Measurements from ENCODE around the gene TRIM44. TPM values are rescaled to one million over a fixed set of nuclear protein-coding genes. Genes with fewer than 3 reads are reported as not detected.
"Not testable (repeated sequence)": the region's sequence is repeated elsewhere in the genome, so short reads cannot be mapped to it uniquely, and the experiment has no call there.

The TRIM44 gene
- total RNA-seq, 3 donors from 2014 or later: 31.2 to 47.0 (median 33.1) TPM

DNA sequence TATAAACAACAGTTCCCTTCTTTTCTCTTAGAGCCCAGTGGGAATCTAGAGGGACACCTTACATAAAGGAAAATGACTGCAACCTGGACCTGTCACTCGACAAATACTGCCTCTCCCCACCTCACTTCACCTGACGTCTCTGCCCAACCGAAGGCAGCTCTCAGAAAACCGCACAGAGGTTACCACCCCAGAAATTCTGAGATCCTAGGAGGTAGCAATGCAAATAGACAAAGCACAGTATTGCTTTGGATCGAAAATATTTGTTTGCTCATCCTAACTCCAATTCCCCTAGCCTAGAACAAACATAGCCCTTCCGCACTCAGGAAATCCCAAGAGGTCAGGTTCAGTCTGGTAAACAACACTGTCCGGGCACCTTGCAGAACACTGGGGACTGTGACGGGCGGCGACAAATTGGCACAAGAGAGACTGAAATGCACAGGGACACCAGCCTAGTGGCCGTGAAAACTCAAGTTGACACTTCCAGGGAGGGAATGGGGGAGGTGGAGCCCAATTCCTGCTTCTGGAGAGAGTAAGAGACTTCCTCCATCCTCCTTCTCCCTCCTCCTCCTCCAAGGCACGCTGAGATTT lies 420 bp upstream of the TRIM44 start:
- Histone ChIP-seq H3K36me3 (no peaks in the 10 kb centered on the region), H3K9me3 (peaks cover 0 to 22% of the 10 kb centered on the region in 2 donors), H3K4me1 (peaks cover 0 to 7% of the 10 kb centered on the region in 2 donors), H3K4me3 (peak overlapping the region; percentile 71 to 99 (median 75)), H3K27ac (peak overlapping the region; percentile 96 to 99), H3K27me3 (no peaks in the 10 kb centered on the region)
- TF ChIP-seq POLR2AphosphoS5 (IDR thresholded peaks at IDR 0.05): peak in 1 of 3 donors; percentile 10
- no peak for TF ChIP-seq POLR2A (IDR thresholded peaks at IDR 0.05)
- TF ChIP-seq CTCF (IDR thresholded peaks at IDR 0.05): no peak
- DNase-seq (ENCODE audit: low spot score in 2 of 2): peak in 1 of 2 donors; percentile 70
- intact Hi-C loops (cut with DNase I; ENCODE audit: low total_unique reads): no loop called here

- Histone ChIP-seq H3K27me3 (no peaks in the 10 kb centered on the region), H3K27ac (peak overlapping the region; percentile 96 to 99), H3K9me3 (peaks cover 4 to 22% of the 10 kb centered on the region in 2 donors), H3K4me3 (peak overlapping the region; percentile 71 to 99 (median 75)), H3K4me1 (peaks cover 0 to 7% of the 10 kb centered on the region in 2 donors), H3K36me3 (no peaks in the 10 kb centered on the region)
- DNase-seq (ENCODE audit: low spot score in 2 of 2): no peak
- no peak for TF ChIP-seq POLR2AphosphoS5 (IDR thresholded peaks at IDR 0.05)
- TF ChIP-seq CTCF (IDR thresholded peaks at IDR 0.05): no peak
- TF ChIP-seq POLR2A (IDR thresholded peaks at IDR 0.05): no peak
- intact Hi-C loops (cut with DNase I; ENCODE audit: low total_unique reads): no loop called here
Observed at GRCh38 chr11:35663408-35663702, 780 bp downstream of the TRIM44 start.

DNA sequence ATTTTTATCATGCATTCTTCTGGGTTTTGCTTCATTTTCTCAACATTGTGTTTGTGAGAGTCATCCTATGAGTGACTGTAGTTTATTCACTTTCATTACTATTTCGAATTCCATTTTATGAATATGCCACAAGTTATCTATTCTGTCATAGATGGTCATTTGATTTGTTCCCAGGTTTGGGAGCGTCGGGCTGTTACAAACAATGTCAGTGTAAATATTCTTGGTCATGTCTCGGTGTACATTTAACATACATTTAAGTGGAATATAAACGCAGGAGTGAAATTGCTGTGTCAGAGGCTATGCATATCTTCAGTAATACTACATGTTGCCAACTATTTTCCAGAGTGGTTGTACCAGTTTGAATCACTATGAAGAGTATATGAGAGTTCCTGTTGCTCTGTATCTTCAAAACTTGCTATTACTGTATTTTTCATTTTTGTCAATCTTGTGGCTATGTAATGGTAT lies 2.4 kb downstream of the TRIM44 start:
- Histone ChIP-seq H3K9me3 (peaks cover 5 to 22% of the 10 kb centered on the region in 2 donors), H3K4me1 (peaks cover 0 to 7% of the 10 kb centered on the region in 2 donors), H3K27me3 (no peaks in the 10 kb centered on the region), H3K27ac (no peak overlapping the region), H3K36me3 (no peaks in the 10 kb centered on the region), H3K4me3 (peak overlapping the region in 1 of 3 donors; percentile 99)
- intact Hi-C loops (cut with DNase I; ENCODE audit: low total_unique reads): no loop called here
- TF ChIP-seq POLR2A (IDR thresholded peaks at IDR 0.05): no peak
- TF ChIP-seq POLR2AphosphoS5 (IDR thresholded peaks at IDR 0.05): no peak
- no peak for TF ChIP-seq CTCF (IDR thresholded peaks at IDR 0.05)
- no peak for DNase-seq (ENCODE audit: low spot score in 2 of 2)

DNA sequence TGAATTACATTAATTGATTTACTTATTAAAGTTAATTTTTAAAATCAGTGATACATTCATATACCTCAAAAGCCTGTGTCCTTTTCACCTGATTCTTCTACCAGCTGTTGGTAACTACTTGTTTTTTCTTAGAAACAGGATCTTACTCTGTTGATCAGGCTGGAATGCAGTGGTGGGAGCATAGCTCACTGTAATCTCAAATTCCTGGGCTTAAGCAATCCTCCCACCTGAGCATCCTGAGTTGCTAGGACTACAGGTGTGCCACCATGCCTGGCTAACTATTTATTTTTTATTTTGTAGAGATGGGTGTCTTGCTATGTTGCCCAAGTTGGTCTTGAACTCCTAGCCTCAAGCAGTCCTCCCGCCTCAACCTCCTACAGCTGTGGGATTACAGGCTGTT lies 4.7 kb downstream of the TRIM44 start:
- Histone ChIP-seq H3K4me3 (no peak overlapping the region), H3K9me3 (peaks cover 5 to 22% of the 10 kb centered on the region in 2 donors), H3K27ac (no peak overlapping the region), H3K4me1 (peaks cover 0 to 7% of the 10 kb centered on the region in 2 donors), H3K36me3 (no peaks in the 10 kb centered on the region), H3K27me3 (no peaks in the 10 kb centered on the region)
- DNase-seq (ENCODE audit: low spot score in 2 of 2): no peak
- TF ChIP-seq POLR2A (IDR thresholded peaks at IDR 0.05): no peak
- no peak for TF ChIP-seq POLR2AphosphoS5 (IDR thresholded peaks at IDR 0.05)
- TF ChIP-seq CTCF (IDR thresholded peaks at IDR 0.05): no peak
- intact Hi-C loops (cut with DNase I; ENCODE audit: low total_unique reads): no loop called here

DNA sequence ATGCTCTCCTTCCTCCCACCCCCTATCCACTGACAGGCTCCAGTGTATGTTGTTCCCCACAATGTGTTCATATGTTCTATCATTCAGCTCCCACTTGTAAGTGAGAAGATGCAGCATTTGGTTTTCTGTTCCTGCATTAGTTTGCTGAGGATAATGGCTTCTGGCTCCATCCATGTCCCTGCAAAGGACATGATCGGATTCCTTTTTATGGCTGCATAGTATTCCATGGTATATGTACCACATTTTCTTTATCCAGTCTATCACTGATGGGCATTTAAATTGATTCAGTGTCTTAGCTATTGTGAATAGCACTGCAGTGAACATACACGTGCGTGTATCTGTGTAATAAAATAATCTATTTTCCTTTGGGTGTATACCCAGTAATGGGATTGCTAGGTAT lies 5.8 kb downstream of the TRIM44 start:
- intact Hi-C loops (cut with DNase I; ENCODE audit: low total_unique reads); H3K36me3 ChIP-seq; DNase-seq (ENCODE audit: low spot score in 2 of 2); H3K4me3 ChIP-seq; H3K27ac ChIP-seq; H3K27me3 ChIP-seq; H3K4me1 ChIP-seq: not testable (repeated sequence)
- H3K9me3 ChIP-seq: peaks cover 5 to 22% of the 10 kb centered on the region in 2 donors

All from breast epithelium (tissue), 4 donors.